HEK293 (cell line): ENCODE data around the gene C2orf42.
A peak's percentile ranks its signal among the peaks of the same experiment; 100 is the strongest.

Experiments
- GLIS2 ChIP-seq: fragments of 450-650 bp; formaldehyde crosslinking; IDR thresholded peaks from 2 replicates; pipeline ENCODE4 v1.5.1; 2016; ENCODE audit warnings: missing biosample characterization, missing genetic modification characterization
- KLF8 ChIP-seq: fragments of 450-650 bp; formaldehyde crosslinking; IDR thresholded peaks from 2 replicates; pipeline ENCODE4 v1.5.1; 2016; ENCODE audit warnings: missing biosample characterization, missing genetic modification characterization
- MYNN ChIP-seq: fragments of 450-650 bp; formaldehyde crosslinking; IDR thresholded peaks from 2 replicates; pipeline ENCODE4 v1.5.1; 2016; ENCODE audit warnings: missing biosample characterization, missing genetic modification characterization, borderline replicate concordance
- RBAK ChIP-seq: fragments of 450-650 bp; formaldehyde crosslinking; IDR thresholded peaks from 2 replicates; pipeline ENCODE4 v1.5.1; 2016; ENCODE audit warnings: missing biosample characterization, missing genetic modification characterization
- YY1 ChIP-seq: fragments of 450-650 bp; formaldehyde crosslinking; IDR thresholded peaks from 2 replicates; pipeline ENCODE4 v1.5.1; 2018; ENCODE audit warnings: missing biosample characterization, missing genetic modification characterization
- ZBTB48 ChIP-seq: fragments of 450-650 bp; formaldehyde crosslinking; IDR thresholded peaks from 2 replicates; pipeline ENCODE4 v1.5.1; 2016; ENCODE audit warnings: missing biosample characterization, missing genetic modification characterization
- ZNF184 ChIP-seq: fragments of 450-650 bp; IDR thresholded peaks from 2 replicates; pipeline ENCODE4 v1.5.1; 2018; ENCODE audit warnings: missing biosample characterization, mild to moderate bottlenecking, missing genetic modification characterization
- ZNF529 ChIP-seq: fragments of 450-650 bp; formaldehyde crosslinking; IDR thresholded peaks from 2 replicates; pipeline ENCODE4 v1.5.1; 2017; ENCODE audit warnings: missing genetic modification characterization, missing biosample characterization; ENCODE audit not compliant: insufficient replicate concordance
- ZNF555 ChIP-seq: fragments of 450-650 bp; formaldehyde crosslinking; conservative IDR thresholded peaks from 2 replicates; pipeline ENCODE4 v1.5.1; 2017; ENCODE audit warnings: missing biosample characterization, mild to moderate bottlenecking, missing genetic modification characterization, inconsistent platforms
- ZNF654 ChIP-seq: fragments of 450-650 bp; formaldehyde crosslinking; IDR thresholded peaks from 2 replicates; pipeline ENCODE4 v1.5.1; 2016; ENCODE audit warnings: low read depth, missing biosample characterization, missing genetic modification characterization
- ZNF664 ChIP-seq: fragments of 450-650 bp; formaldehyde crosslinking; IDR thresholded peaks from 2 replicates; pipeline ENCODE4 v1.5.1; 2016; ENCODE audit warnings: missing biosample characterization, missing genetic modification characterization
- TF ChIP-seq, protein P1 (sequence below): fragments of 450-650 bp; formaldehyde crosslinking; conservative IDR thresholded peaks from 2 replicates; pipeline ENCODE4 v1.5.1; 2016; ENCODE audit warnings: low read depth, missing biosample characterization, missing genetic modification characterization
- TF ChIP-seq, protein P2 (sequence below): sonication (generic); formaldehyde crosslinking; IDR thresholded peaks from 2 replicates; pipeline ENCODE4 v1.8.1; 2022; ENCODE audit warnings: mild to moderate bottlenecking, moderate library complexity, missing genetic modification reagents
- TF ChIP-seq, protein P3 (sequence below): fragments of 450-650 bp; IDR thresholded peaks from 2 replicates; pipeline ENCODE4 v1.5.1; 2018; ENCODE audit warnings: missing biosample characterization, mild to moderate bottlenecking, missing genetic modification characterization
- TF ChIP-seq, protein P4 (sequence below): IDR thresholded peaks from 2 replicates; pipeline ENCODE4 v1.6.1; 2011; ENCODE audit warnings: mild to moderate bottlenecking, low read depth, low read length, borderline replicate concordance
- TF ChIP-seq, protein P5 (sequence below): fragments of 450-650 bp; formaldehyde crosslinking; IDR thresholded peaks from 2 replicates; pipeline ENCODE4 v1.5.1; 2016; ENCODE audit warnings: missing biosample characterization, missing genetic modification characterization
- TF ChIP-seq, protein P6 (sequence below): fragments of 450-650 bp; formaldehyde crosslinking; IDR thresholded peaks from 2 replicates; pipeline ENCODE4 v1.5.0; 2017; ENCODE audit warnings: missing biosample characterization, missing genetic modification characterization, borderline replicate concordance
- TF ChIP-seq, protein P7 (sequence below): fragments of 450-650 bp; formaldehyde crosslinking; IDR thresholded peaks from 2 replicates; pipeline ENCODE4 v1.5.1; 2016; ENCODE audit warnings: missing biosample characterization, missing genetic modification characterization, low read depth

C2orf42 gene

DNA sequence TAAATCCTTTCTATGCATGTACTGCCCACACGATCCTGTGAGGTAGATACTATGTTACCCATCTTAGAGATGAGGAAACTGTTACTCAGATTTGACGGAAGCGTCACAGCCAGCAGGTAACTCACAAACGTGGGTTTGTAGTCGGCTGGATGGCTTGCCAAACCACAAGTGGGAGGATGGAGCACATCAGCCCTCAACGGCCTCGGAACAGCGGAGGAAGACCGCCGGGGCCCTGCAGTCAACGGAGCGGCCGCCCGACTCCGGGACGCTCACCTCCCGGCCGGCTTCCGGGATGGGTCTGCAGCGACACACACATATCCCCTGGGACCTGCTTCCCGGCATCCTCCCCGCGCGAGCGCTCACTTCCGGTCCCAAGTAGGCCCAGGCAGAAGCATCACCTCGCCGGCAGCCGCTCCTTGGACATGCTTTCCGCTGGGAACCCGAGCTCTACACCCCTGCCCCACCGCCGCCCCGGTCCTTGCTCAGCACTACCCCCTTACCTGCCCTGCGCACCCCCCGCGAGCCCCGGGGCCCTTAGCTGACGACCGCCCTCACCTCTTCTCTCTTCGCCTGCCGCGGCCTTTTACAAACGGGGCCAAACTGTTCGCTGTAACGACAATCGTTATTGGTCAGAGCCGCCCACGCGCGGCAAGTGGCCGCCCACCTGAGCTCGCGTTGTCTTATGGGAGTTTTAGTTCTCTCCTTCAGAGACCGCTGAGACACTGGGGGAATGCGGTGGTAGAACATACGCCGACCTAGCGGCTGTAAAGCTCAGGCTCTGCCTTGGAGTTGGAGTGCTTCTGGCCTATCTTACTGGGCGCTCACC is at the start of gene C2orf42 (continued):
- TF ChIP-seq, protein P1, sequence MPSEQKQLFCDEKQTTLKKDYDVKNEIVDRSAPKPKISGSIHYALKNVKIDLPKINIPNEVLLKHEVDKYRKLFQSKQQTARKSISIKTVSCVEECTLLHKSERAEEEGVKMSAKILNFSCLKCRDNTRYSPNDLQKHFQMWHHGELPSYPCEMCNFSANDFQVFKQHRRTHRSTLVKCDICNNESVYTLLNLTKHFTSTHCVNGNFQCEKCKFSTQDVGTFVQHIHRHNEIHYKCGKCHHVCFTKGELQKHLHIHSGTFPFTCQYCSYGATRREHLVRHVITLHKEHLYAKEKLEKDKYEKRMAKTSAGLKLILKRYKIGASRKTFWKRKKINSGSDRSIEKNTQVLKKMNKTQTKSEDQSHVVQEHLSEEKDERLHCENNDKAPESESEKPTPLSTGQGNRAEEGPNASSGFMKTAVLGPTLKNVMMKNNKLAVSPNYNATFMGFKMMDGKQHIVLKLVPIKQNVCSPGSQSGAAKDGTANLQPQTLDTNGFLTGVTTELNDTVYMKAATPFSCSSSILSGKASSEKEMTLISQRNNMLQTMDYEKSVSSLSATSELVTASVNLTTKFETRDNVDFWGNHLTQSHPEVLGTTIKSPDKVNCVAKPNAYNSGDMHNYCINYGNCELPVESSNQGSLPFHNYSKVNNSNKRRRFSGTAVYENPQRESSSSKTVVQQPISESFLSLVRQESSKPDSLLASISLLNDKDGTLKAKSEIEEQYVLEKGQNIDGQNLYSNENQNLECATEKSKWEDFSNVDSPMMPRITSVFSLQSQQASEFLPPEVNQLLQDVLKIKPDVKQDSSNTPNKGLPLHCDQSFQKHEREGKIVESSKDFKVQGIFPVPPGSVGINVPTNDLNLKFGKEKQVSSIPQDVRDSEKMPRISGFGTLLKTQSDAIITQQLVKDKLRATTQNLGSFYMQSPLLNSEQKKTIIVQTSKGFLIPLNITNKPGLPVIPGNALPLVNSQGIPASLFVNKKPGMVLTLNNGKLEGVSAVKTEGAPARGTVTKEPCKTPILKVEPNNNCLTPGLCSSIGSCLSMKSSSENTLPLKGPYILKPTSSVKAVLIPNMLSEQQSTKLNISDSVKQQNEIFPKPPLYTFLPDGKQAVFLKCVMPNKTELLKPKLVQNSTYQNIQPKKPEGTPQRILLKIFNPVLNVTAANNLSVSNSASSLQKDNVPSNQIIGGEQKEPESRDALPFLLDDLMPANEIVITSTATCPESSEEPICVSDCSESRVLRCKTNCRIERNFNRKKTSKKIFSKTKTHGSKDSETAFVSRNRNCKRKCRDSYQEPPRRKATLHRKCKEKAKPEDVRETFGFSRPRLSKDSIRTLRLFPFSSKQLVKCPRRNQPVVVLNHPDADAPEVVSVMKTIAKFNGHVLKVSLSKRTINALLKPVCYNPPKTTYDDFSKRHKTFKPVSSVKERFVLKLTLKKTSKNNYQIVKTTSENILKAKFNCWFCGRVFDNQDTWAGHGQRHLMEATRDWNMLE (tag by site-specific recombination) = peak; percentile 42
- TF ChIP-seq KLF8 (tag by site-specific recombination) (peak; percentile 89), GLIS2 (tag by site-specific recombination) (peak; percentile 93), ZNF664 (tag by site-specific recombination) (no peak), RBAK (tag by site-specific recombination) (no peak), ZNF555 (tag by site-specific recombination) (no peak), ZNF529 (tag by site-specific recombination) (no peak), ZNF184 (0 out of 2 replicates have a peak, but pooled peaks have one; percentile 24), MYNN (tag by site-specific recombination) (no peak), ZBTB48 (tag by site-specific recombination) (peak; percentile 67; the same call in 1 of the 2 replicates), ZNF654 (tag by site-specific recombination) (no peak), YY1 (tag by site-specific recombination) (0 out of 2 replicates have a peak, but pooled peaks have one; percentile 15)
- TF ChIP-seq, protein P2, sequence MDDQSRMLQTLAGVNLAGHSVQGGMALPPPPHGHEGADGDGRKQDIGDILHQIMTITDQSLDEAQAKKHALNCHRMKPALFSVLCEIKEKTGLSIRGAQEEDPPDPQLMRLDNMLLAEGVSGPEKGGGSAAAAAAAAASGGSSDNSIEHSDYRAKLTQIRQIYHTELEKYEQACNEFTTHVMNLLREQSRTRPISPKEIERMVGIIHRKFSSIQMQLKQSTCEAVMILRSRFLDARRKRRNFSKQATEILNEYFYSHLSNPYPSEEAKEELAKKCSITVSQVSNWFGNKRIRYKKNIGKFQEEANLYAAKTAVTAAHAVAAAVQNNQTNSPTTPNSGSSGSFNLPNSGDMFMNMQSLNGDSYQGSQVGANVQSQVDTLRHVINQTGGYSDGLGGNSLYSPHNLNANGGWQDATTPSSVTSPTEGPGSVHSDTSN = peak; percentile 58; the same call in 1 of the 2 replicates
- TF ChIP-seq, protein P3, sequence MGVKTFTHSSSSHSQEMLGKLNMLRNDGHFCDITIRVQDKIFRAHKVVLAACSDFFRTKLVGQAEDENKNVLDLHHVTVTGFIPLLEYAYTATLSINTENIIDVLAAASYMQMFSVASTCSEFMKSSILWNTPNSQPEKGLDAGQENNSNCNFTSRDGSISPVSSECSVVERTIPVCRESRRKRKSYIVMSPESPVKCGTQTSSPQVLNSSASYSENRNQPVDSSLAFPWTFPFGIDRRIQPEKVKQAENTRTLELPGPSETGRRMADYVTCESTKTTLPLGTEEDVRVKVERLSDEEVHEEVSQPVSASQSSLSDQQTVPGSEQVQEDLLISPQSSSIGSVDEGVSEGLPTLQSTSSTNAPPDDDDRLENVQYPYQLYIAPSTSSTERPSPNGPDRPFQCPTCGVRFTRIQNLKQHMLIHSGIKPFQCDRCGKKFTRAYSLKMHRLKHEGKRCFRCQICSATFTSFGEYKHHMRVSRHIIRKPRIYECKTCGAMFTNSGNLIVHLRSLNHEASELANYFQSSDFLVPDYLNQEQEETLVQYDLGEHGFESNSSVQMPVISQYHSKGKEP (tag by site-specific recombination) = no peak
- TF ChIP-seq, protein P4, sequence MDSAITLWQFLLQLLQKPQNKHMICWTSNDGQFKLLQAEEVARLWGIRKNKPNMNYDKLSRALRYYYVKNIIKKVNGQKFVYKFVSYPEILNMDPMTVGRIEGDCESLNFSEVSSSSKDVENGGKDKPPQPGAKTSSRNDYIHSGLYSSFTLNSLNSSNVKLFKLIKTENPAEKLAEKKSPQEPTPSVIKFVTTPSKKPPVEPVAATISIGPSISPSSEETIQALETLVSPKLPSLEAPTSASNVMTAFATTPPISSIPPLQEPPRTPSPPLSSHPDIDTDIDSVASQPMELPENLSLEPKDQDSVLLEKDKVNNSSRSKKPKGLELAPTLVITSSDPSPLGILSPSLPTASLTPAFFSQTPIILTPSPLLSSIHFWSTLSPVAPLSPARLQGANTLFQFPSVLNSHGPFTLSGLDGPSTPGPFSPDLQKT = peak; percentile 72; the same call in 1 of the 2 replicates
- TF ChIP-seq, protein P5, sequence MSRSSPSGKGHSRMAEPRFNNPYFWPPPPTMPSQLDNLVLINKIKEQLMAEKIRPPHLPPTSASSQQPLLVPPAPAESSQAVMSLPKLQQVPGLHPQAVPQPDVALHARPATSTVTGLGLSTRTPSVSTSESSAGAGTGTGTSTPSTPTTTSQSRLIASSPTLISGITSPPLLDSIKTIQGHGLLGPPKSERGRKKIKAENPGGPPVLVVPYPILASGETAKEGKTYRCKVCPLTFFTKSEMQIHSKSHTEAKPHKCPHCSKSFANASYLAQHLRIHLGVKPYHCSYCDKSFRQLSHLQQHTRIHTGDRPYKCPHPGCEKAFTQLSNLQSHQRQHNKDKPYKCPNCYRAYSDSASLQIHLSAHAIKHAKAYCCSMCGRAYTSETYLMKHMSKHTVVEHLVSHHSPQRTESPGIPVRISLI (tag by site-specific recombination) = no peak
- TF ChIP-seq, protein P6, sequence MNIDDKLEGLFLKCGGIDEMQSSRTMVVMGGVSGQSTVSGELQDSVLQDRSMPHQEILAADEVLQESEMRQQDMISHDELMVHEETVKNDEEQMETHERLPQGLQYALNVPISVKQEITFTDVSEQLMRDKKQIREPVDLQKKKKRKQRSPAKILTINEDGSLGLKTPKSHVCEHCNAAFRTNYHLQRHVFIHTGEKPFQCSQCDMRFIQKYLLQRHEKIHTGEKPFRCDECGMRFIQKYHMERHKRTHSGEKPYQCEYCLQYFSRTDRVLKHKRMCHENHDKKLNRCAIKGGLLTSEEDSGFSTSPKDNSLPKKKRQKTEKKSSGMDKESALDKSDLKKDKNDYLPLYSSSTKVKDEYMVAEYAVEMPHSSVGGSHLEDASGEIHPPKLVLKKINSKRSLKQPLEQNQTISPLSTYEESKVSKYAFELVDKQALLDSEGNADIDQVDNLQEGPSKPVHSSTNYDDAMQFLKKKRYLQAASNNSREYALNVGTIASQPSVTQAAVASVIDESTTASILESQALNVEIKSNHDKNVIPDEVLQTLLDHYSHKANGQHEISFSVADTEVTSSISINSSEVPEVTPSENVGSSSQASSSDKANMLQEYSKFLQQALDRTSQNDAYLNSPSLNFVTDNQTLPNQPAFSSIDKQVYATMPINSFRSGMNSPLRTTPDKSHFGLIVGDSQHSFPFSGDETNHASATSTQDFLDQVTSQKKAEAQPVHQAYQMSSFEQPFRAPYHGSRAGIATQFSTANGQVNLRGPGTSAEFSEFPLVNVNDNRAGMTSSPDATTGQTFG (tag by site-specific recombination) = no peak
- TF ChIP-seq, protein P7, sequence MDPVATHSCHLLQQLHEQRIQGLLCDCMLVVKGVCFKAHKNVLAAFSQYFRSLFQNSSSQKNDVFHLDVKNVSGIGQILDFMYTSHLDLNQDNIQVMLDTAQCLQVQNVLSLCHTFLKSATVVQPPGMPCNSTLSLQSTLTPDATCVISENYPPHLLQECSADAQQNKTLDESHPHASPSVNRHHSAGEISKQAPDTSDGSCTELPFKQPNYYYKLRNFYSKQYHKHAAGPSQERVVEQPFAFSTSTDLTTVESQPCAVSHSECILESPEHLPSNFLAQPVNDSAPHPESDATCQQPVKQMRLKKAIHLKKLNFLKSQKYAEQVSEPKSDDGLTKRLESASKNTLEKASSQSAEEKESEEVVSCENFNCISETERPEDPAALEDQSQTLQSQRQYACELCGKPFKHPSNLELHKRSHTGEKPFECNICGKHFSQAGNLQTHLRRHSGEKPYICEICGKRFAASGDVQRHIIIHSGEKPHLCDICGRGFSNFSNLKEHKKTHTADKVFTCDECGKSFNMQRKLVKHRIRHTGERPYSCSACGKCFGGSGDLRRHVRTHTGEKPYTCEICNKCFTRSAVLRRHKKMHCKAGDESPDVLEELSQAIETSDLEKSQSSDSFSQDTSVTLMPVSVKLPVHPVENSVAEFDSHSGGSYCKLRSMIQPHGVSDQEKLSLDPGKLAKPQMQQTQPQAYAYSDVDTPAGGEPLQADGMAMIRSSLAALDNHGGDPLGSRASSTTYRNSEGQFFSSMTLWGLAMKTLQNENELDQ (tag by site-specific recombination) = no peak
- TF ChIP-seq, all 188 proteins: peak for 61
